IMR-90 (cell line): ENCODE data around the gene ASH1L. TPM values are rescaled to one million over a fixed set of nuclear protein-coding genes. Genes with fewer than 3 reads are reported as not detected.

Source experiments
- ATAC-seq: fragments of 200-7000 bp; cut with Tn5 transposase; 2 replicates; pipeline ENCODE4 v1.9.1; 2020; ENCODE audit warnings: low read depth, mild to moderate bottlenecking, moderate library complexity
- BruUV-seq: library from RNA; stranded (reverse); fragments of 400-500 nt; replicated peaks from 2 replicates; lab custom pipeline; 2021; lab: Mats Ljungman, UMichigan
- CTCF ChIA-PET: fragments of 300-600 bp; formaldehyde crosslinking; extraction: SDS; loops from one replicate; lab custom pipeline; 2021; ENCODE audit warnings: antibody characterized with exemption; lab: Yijun Ruan, JAX
- POLR2A ChIA-PET: fragments of 300-600 bp; sonication (Branson Sonifier 250); formaldehyde crosslinking; loops from one replicate; lab custom pipeline; 2022; ENCODE audit warnings: antibody characterized with exemption; ENCODE audit not compliant: unreplicated experiment; lab: Charles Lee
- DNase-seq: peaks from one replicate; pipeline ENCODE4 v3.0.0; 2013
- H2AFZ ChIP-seq: replicated peaks from 2 replicates; pipeline ENCODE3; 2013; ENCODE audit warnings: low read length, mild to moderate bottlenecking; ENCODE audit not compliant: poor library complexity
- H2AK5ac ChIP-seq: 2 replicates; pipeline ENCODE4 v1.6.1; 2013; ENCODE audit warnings: low read depth, low read length, inconsistent platforms
- H2AK9ac ChIP-seq: replicated peaks from 2 replicates; pipeline ENCODE3; 2013; ENCODE audit warnings: mild to moderate bottlenecking, low read depth, low read length, moderate library complexity; ENCODE audit not compliant: poor library complexity
- H2BK120ac ChIP-seq: 2 replicates; pipeline ENCODE4 v1.6.1; 2013; ENCODE audit warnings: low read depth, low read length, inconsistent platforms
- H2BK15ac ChIP-seq: 3 replicates; pipeline ENCODE4 v1.6.1; 2013; ENCODE audit warnings: low read depth, low read length, inconsistent platforms
- H2BK20ac ChIP-seq: 2 replicates; pipeline ENCODE4 v1.6.1; 2013; ENCODE audit warnings: low read depth, mild to moderate bottlenecking, inconsistent platforms, low read length, moderate library complexity
- H2BK5ac ChIP-seq: 2 replicates; pipeline ENCODE4 v1.6.1; 2013; ENCODE audit warnings: mild to moderate bottlenecking, low read depth, low read length, inconsistent platforms; ENCODE audit not compliant: poor library complexity, severe bottlenecking
- H3K14ac ChIP-seq: replicated peaks from 2 replicates; pipeline ENCODE4 v1.6.1; 2013; ENCODE audit warnings: low read depth, low read length, inconsistent platforms
- H3K18ac ChIP-seq: 2 replicates; pipeline ENCODE4 v1.6.1; 2013; ENCODE audit warnings: low read depth, low read length, control low read depth
- H3K23ac ChIP-seq: 2 replicates; pipeline ENCODE4 v1.6.1; 2013; ENCODE audit warnings: low read depth, low read length, inconsistent platforms
- H3K27ac ChIP-seq: 2 replicates; pipeline ENCODE4 v1.5.1; 2013; ENCODE audit warnings: mild to moderate bottlenecking, control low read depth, low read length; ENCODE audit not compliant: insufficient read depth
- H3K27me3 ChIP-seq: 2 replicates; pipeline ENCODE4 v1.6.1; 2013; ENCODE audit warnings: low read length; ENCODE audit not compliant: control insufficient read depth, insufficient read depth
- H3K36me3 ChIP-seq: 2 replicates; pipeline ENCODE4 v1.6.1; 2013; ENCODE audit warnings: low read length, mixed read lengths; ENCODE audit not compliant: control insufficient read depth, insufficient read depth
- H3K4ac ChIP-seq: 2 replicates; pipeline ENCODE4 v1.6.1; 2013; ENCODE audit warnings: low read depth, low read length, inconsistent platforms
- H3K4me1 ChIP-seq: 2 replicates; pipeline ENCODE4 v1.6.1; 2013; ENCODE audit warnings: low read length, mixed read lengths; ENCODE audit not compliant: control insufficient read depth, insufficient read depth
- H3K4me2 ChIP-seq: 2 replicates; pipeline ENCODE4 v1.6.1; 2013; ENCODE audit warnings: low read depth, mild to moderate bottlenecking, control low read depth, low read length, moderate library complexity
- H3K4me3 ChIP-seq: 2 replicates; pipeline ENCODE4 v1.5.1; 2013; ENCODE audit warnings: low read depth, mild to moderate bottlenecking, control low read depth, low read length, moderate library complexity; ENCODE audit not compliant: insufficient read depth
- H3K56ac ChIP-seq: 2 replicates; pipeline ENCODE4 v1.6.1; 2013; ENCODE audit warnings: low read length, inconsistent platforms; ENCODE audit not compliant: insufficient read depth; ENCODE audit errors: extremely low read depth
- H3K79me1 ChIP-seq, 2 experiments: 2 replicates each; pipeline ENCODE4 v1.6.1; 2013; ENCODE audit warnings: low read length in 2 of 2, inconsistent platforms in 1 of 2, low read depth in 1 of 2
- H3K9ac ChIP-seq: 2 replicates; pipeline ENCODE4 v1.6.1; 2013; ENCODE audit warnings: low read depth, low read length, control low read depth
- H3K9me1 ChIP-seq: 2 replicates; pipeline ENCODE4 v1.6.1; 2013; ENCODE audit warnings: low read length, inconsistent platforms; ENCODE audit not compliant: insufficient read depth
- H3K9me3 ChIP-seq: 2 replicates; pipeline ENCODE4 v1.6.1; 2013; ENCODE audit warnings: low read length; ENCODE audit not compliant: control insufficient read depth, insufficient read depth
- H4K20me1 ChIP-seq: 2 replicates; pipeline ENCODE4 v1.6.1; 2013; ENCODE audit warnings: low read length, inconsistent platforms; ENCODE audit not compliant: insufficient read depth
- H4K5ac ChIP-seq: 2 replicates; pipeline ENCODE4 v1.6.1; 2013; ENCODE audit warnings: mild to moderate bottlenecking, low read depth, low read length, control low read depth
- H4K8ac ChIP-seq, 2 experiments: 2 replicates each; pipeline ENCODE4 v1.6.1; 2013; ENCODE audit warnings: low read depth in 2 of 2, low read length in 2 of 2, control low read depth in 1 of 2, inconsistent platforms in 1 of 2
- H4K91ac ChIP-seq: 2 replicates; pipeline ENCODE4 v1.6.1; 2013; ENCODE audit warnings: low read depth, low read length, inconsistent platforms; ENCODE audit not compliant: insufficient read depth
- BHLHE40 ChIP-seq: fragments of 150-350 bp; IDR thresholded peaks from 2 replicates; pipeline ENCODE4 v1.6.1; 2016; ENCODE audit warnings: mild to moderate bottlenecking, low read depth, low read length
- CHD1 ChIP-seq: IDR thresholded peaks from 2 replicates; pipeline ENCODE4 v1.6.1; 2012; ENCODE audit warnings: low read depth, low read length, improper control_type of control experiment
- CTCF ChIP-seq: conservative IDR thresholded peaks from 2 replicates; pipeline ENCODE4 v1.5.1; 2012; ENCODE audit warnings: mild to moderate bottlenecking, low read depth, low read length, improper control_type of control experiment
- ELK1 ChIP-seq: fragments of 150-350 bp; IDR thresholded peaks from 2 replicates; pipeline ENCODE4 v1.6.1; 2016; ENCODE audit warnings: low read depth, mild to moderate bottlenecking, low read length, moderate library complexity, borderline replicate concordance
- FOS ChIP-seq: fragments of 150-350 bp; IDR thresholded peaks from 2 replicates; pipeline ENCODE4 v1.6.1; 2016; ENCODE audit warnings: low read depth, low read length
- MAFK ChIP-seq: IDR thresholded peaks from 2 replicates; pipeline ENCODE4 v1.6.1; 2012; ENCODE audit warnings: low read depth, low read length, improper control_type of control experiment
- MAZ ChIP-seq: IDR thresholded peaks from 2 replicates; pipeline ENCODE4 v1.6.1; 2012; ENCODE audit warnings: low read depth, mild to moderate bottlenecking, low read length, improper control_type of control experiment, moderate library complexity, borderline replicate concordance
- MXI1 ChIP-seq: IDR thresholded peaks from 2 replicates; pipeline ENCODE4 v1.6.1; 2012; ENCODE audit warnings: low read depth, mild to moderate bottlenecking, low read length, moderate library complexity, borderline replicate concordance
- NFE2L2 ChIP-seq: fragments of 150-350 bp; IDR thresholded peaks from 2 replicates; pipeline ENCODE4 v1.6.1; 2016; ENCODE audit warnings: low read depth, mild to moderate bottlenecking, low read length
- POLR2A ChIP-seq: IDR thresholded peaks from 2 replicates; pipeline ENCODE4 v1.6.1; 2012; ENCODE audit warnings: mild to moderate bottlenecking, low read depth, low read length
- RAD21 ChIP-seq: IDR thresholded peaks from 2 replicates; pipeline ENCODE4 v1.6.1; 2012; ENCODE audit warnings: low read length, improper control_type of control experiment
- RCOR1 ChIP-seq: IDR thresholded peaks from 2 replicates; pipeline ENCODE4 v1.6.1; 2012; ENCODE audit warnings: mild to moderate bottlenecking, low read length, improper control_type of control experiment; ENCODE audit not compliant: insufficient replicate concordance
- RFX5 ChIP-seq: IDR thresholded peaks from 2 replicates; pipeline ENCODE4 v1.8.0; 2012; ENCODE audit warnings: low read depth, mild to moderate bottlenecking, low read length, moderate library complexity
- SMC3 ChIP-seq: fragments of 150-350 bp; IDR thresholded peaks from 2 replicates; pipeline ENCODE4 v1.6.1; 2016; ENCODE audit warnings: low read depth, mild to moderate bottlenecking, antibody characterized with exemption, low read length, moderate library complexity
- USF2 ChIP-seq: fragments of 150-350 bp; IDR thresholded peaks from 2 replicates; pipeline ENCODE4 v1.6.1; 2017; ENCODE audit warnings: mild to moderate bottlenecking, antibody characterized with exemption, low read length, low read depth
- WGBS, 2 experiments: methylation state at CpG; one replicate each; pipeline versions ENCODE4 v1.1.5 to v1.1.7; 2013; ENCODE audit warnings: missing lambda C conversion rate in 2 of 2; ENCODE audit not compliant: insufficient read length in 1 of 2; ENCODE audit errors: extremely low coverage in 2 of 2; 5-methylcytosine and 5-hydroxymethylcytosine counted together
- dilution Hi-C: fragments of 300-500 bp; cut with HindIII; formaldehyde crosslinking; loops from one replicate; pipeline ENCODE4 v1.14.3; 2018; ENCODE audit warnings: low sequenced_read_pairs; ENCODE audit not compliant: unreplicated experiment
- in situ Hi-C: fragments of 300-500 bp; cut with MboI; formaldehyde crosslinking; loops from 3 replicates; pipeline ENCODE4 v1.14.3; 2019; ENCODE audit warnings: low sequenced_read_pairs, inconsistent platforms, mixed read lengths
- intact Hi-C: fragments of 100-400 bp; cut with micrococcal nuclease; formaldehyde crosslinking; loops from 2 replicates; pipeline ENCODE4 v1.10.0; 2022
- polyA plus RNA-seq, 3 experiments: library from polyadenylated mRNA; depleted of rRNA; stranded (reverse); fragments of >200 nt; gene quantifications; 2 replicates each; pipeline ENCODE4 v1.2.3, GENCODE V29; 2012; ENCODE audit warnings: low replicate concordance in 1 of 3
- total RNA-seq: library from RNA; depleted of rRNA; stranded (reverse); fragments of >200 nt; gene quantifications from 2 replicates; pipeline ENCODE4 v1.2.3, GENCODE V29; 2012

ASH1L gene
- total and polyA plus RNA-seq, 2 of the 4 experiments (the other 2 are of a cell fraction), result 13.7 to 18.5 TPM

- H3K27ac ChIP-seq, result no peak overlapping the region
- no peaks in the 10 kb centered on the region for H3K27me3 ChIP-seq
- H3K56ac ChIP-seq, result no peak overlapping the region
- H3K9ac ChIP-seq, result no peak overlapping the region
- intact Hi-C loops, result no loop called here
- H2BK120ac ChIP-seq, result no peak overlapping the region
- CTCF ChIA-PET, result no interaction called here
- H3K9me3 ChIP-seq, result no peaks in the 10 kb centered on the region
- H2AK5ac ChIP-seq, result no peak overlapping the region
- peaks cover 9% of the 10 kb centered on the region; the same call in 1 of the 2 replicates for H3K4me1 ChIP-seq
- H2BK15ac ChIP-seq, result no peak overlapping the region
- H3K36me3 ChIP-seq, result peaks cover 14% of the 10 kb centered on the region
- H3K4me3 ChIP-seq, result no peak overlapping the region
- in situ Hi-C loops, result loop anchor here (5.0 kb wide), 1 partner anchor 42 kb away; the partner anchor contains the start of gene HCN3
- no peak overlapping the region for H3K14ac ChIP-seq
- no peak overlapping the region for H3K4me2 ChIP-seq
- H4K20me1 ChIP-seq, result peaks cover 4% of the 10 kb centered on the region
- no peak for DNase-seq
- no peak for ATAC-seq
- dilution Hi-C loops, result no loop called here
- TF ChIP-seq SMC3 (no peak), CTCF (no peak), BHLHE40 (no peak), MXI1 (no peak), NFE2L2 (no peak), MAFK (no peak), RCOR1 (no peak), RFX5 (no peak), RAD21 (no peak), FOS (no peak), POLR2A (no peak), MAZ (no peak), ELK1 (no peak), USF2 (no peak), CHD1 (no peak)
- no peak overlapping the region for H2BK20ac ChIP-seq
- H3K18ac ChIP-seq, result no peak overlapping the region
- H3K79me1 ChIP-seq, result peaks cover 0 to 49% of the 10 kb centered on the region in 2 experiments; a peak in 3 of 4 replicates
- no peak overlapping the region for H3K4ac ChIP-seq
- no peak overlapping the region for H2AFZ ChIP-seq
- WGBS, 2 experiments, result 71% methylated on average over 1 of the region's 5 CpGs; no CpG with 5 or more reads in 1 of the 2 experiments
- H2BK5ac ChIP-seq, result no peak overlapping the region
- H2AK9ac ChIP-seq, result no peak overlapping the region
- BruUV-seq, result no TSS peak
- H4K8ac ChIP-seq, result no peak overlapping the region
- POLR2A ChIA-PET, result no interaction called here
- no peak overlapping the region for H3K23ac ChIP-seq
- peaks cover 13% of the 10 kb centered on the region; the same call in 1 of the 2 replicates for H3K9me1 ChIP-seq
- H4K5ac ChIP-seq, result no peak overlapping the region
- H4K91ac ChIP-seq, result no peak overlapping the region
Observed at GRCh38 chr1:155319536-155319935, 243.1 kb downstream of the ASH1L start.
